HG03520 (cell line): Measurements from ENCODE around the gene ESCO1.

Experiments used
- ATAC-seq: cut with Tn5 transposase; IDR thresholded peaks from one replicate; pipeline ENCODE4 v1.9.1; 2021; ENCODE audit warnings: mild to moderate bottlenecking, moderate library complexity; ENCODE audit not compliant: unreplicated experiment

Gene ESCO1

GRCh38 chr18:21490748-21491147 is 109.8 kb downstream of the ESCO1 start:
- no peak for ATAC-seq

- ATAC-seq: no peak
Measured at GRCh38 chr18:21489919-21490495, 110.5 kb downstream of the ESCO1 start.

GRCh38 chr18:21489119-21489750 is 111.3 kb downstream of the ESCO1 start:
- no peak for ATAC-seq

- no peak for ATAC-seq
Measured at GRCh38 chr18:21486905-21487437, 113.5 kb downstream of the ESCO1 start.

GRCh38 chr18:21484851-21485636 is 115.5 kb downstream of the ESCO1 start:
- ATAC-seq: no peak

GRCh38 chr18:21483051-21483450 is 117.5 kb downstream of the ESCO1 start:
- ATAC-seq: no peak

- ATAC-seq: no peak
Measured at GRCh38 chr18:21481739-21482138, 118.8 kb downstream of the ESCO1 start.

- no peak for ATAC-seq
Measured at GRCh38 chr18:21479721-21480120, 120.8 kb downstream of the ESCO1 start.
